ENCODE results near the gene IPPK. TPM values are rescaled to one million over a fixed set of nuclear protein-coding genes. Genes with fewer than 3 reads are reported as not detected.

IPPK gene
- total RNA-seq, 1 donor from 2014 or later, result 15.4 TPM

DNA sequence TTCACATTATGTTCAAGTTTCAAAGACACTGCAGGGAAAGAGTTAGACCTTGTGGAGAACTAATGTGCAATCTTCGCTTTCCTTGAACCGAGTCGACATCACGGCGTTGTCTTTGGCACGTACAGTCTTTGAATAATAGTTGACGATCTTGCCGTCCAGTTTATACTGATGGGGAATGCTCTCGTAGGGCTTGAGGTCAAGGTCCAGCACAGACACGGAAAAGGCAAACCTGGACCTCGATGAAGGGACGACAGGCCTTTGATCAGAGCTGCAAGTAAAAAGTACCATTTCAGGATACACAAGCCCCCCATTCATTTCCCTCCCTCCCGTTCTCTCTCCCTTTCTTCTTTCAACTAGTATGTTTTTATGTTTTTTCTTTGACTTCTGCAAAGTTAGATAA, 54.1 kb downstream of the IPPK start:
- DNase-seq (ENCODE audit: low read depth in 2 of 2), result no peak

DNA sequence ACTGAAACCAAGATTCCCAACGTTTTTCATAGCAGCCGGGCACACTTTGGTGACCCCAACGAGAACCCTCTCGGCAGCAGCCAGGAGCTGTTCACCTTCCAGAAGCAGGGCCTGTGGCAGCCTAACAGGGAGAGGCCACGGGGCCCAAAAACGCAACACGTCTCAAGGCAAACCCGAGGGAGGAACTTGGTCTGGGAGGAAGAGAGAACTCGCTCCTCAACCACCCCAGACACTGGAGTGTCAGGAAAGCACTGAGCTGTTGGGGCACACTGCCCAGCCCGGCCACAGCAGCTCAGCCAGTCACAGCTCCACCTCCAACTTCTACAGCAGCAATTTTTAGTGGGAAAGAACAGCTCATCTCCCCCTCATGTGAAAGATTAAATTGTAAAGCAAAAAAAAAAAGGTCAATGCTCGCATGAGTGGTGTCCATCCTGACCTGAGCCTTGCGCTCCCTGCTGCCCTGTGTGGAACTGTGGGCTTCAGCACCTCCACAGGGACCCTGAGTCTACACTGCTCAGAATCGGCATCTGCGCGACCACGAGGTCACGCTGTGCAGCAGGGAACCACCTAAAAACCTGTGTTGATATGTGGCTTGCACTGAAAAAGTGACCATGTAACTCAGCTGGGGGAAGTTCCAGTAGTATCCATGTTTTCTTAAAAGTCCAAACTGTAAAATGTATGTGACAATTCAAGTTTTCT, 55.0 kb downstream of the IPPK start:
- DNase-seq (ENCODE audit: low read depth in 2 of 2), result no peak

DNA sequence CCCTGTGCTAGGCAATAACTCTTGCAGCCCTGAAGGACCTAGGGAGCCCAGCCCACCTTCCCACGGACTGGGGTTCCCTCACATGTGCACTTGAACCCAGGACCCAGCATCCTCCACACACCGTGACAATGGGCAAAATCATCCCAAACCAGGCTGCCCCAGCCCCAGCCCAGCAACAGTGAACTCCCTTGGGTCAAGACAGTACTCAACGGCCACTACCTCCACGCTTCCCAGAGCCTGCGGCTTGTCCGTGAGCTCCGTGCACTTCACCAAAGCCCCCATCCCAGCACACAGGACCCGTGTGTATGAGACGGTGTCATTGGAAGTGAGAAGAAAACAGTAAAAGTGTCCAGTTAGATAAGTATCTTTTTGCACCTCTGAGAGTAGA, 55.8 kb downstream of the IPPK start:
- no peak for DNase-seq (ENCODE audit: low read depth in 2 of 2)

DNA sequence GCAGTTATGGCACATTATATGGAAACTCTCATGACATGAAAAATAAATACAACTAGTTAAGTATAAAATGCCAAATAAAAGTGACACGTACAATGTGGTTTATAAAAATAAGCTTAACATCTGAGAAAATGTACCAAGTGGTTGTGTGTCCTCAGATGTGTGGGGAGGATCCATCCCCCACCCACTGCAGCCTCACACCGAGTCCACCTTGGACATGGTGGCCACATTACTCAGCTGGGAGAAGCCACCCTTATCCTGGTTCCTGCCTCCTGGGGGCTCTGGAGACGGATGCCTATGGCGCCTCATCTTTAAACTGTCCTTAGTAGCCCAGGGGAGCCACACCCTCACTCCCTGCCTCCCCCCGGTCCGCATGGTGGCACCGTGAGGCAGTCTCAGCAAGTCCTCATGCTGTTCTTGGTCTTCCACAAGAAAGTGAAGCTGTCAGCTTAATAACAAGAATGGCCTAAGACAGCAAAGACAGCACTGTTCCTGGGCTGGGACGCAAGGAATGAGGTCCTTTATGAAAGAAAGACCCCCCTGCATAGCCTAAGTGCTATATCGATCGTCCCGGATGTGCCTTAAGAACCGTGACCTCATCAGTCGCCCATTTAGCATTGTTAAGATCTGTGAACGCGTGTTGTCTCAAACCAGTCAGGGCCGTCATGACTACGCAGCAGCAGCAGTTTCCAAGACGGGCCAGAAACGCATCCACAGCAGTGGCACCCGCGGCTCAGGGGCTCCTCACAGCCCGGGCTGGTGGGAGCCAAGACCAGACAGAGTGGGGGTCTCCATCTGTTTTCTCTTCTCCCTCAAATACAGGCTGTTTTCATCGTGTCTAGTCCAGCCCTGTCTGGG, 56.4 kb downstream of the IPPK start:
- DNase-seq (ENCODE audit: low read depth in 2 of 2), result no peak

DNA sequence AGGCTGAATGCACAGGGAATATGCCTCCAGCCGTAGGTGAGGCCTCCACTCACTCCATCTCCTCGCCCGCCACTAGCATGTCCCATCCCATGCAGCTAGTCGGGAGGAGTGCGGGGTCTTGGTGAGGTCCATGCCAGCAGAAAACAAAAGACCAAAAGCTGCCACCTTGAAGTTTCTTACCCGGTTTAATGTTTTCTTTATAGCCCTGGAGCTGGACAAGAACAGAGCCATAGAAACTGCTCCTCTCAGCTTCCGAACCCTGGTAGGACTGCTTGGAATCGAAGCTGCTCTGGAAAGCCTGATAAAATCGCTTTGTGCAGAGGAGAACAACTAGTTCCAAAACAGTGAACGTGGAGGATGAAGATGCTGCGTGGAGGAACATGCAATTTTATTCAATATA, 57.1 kb downstream of the IPPK start:
- no peak for DNase-seq (ENCODE audit: low read depth in 2 of 2)

DNA sequence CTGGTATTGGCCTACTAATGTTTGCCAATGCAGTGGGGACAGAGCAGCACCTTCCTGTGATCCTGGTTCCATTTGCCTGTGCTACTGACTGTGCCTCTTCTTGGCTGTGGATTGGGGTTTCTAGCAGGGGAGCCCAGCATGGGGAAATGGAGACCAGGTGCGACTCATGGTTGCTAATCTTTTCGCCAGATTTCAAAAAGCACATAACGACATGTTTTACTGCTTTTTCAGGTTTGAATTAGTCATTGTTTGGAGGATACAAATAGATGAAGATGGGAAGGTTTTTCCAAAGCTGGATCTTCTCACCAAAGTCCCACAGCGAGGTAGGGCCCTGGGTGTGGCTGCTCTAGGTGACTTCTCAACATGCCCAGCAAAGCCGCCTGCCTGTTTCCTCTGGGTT, 57.6 kb downstream of the IPPK start:
- DNase-seq (ENCODE audit: low read depth in 2 of 2), result no peak

DNA sequence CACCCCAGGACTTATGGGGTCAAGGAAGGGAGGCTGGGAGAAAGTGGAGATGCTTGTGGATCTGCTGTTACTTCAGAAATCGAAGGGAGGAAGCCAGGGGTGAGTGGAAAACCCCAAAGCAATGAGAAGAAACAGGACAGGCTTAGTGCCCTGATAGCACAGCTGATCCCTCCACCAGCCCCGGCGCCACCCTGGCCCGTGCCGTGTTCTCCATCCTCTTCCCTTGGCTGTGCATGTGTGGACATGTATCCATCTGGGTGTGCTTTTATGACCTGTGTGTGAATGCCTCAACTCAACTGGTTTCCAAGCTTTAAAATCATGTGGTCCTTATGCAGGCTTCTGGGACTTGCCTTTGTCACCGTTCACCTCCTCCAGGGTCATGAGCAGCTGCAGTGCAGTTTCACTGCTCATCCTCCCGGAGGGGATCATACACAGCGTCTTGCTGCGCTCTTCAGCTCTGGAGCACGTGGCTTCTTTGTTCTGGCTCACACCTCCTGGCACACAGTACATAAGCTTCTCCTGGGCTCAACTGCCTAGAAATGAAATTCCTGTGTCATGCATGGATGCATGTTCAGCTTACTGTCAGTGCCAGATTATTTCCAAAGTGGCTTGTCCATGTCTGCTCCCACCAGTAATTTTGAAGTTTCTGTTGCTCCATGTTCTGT, 58.2 kb downstream of the IPPK start:
- DNase-seq (ENCODE audit: low read depth in 2 of 2), result no peak

DNA sequence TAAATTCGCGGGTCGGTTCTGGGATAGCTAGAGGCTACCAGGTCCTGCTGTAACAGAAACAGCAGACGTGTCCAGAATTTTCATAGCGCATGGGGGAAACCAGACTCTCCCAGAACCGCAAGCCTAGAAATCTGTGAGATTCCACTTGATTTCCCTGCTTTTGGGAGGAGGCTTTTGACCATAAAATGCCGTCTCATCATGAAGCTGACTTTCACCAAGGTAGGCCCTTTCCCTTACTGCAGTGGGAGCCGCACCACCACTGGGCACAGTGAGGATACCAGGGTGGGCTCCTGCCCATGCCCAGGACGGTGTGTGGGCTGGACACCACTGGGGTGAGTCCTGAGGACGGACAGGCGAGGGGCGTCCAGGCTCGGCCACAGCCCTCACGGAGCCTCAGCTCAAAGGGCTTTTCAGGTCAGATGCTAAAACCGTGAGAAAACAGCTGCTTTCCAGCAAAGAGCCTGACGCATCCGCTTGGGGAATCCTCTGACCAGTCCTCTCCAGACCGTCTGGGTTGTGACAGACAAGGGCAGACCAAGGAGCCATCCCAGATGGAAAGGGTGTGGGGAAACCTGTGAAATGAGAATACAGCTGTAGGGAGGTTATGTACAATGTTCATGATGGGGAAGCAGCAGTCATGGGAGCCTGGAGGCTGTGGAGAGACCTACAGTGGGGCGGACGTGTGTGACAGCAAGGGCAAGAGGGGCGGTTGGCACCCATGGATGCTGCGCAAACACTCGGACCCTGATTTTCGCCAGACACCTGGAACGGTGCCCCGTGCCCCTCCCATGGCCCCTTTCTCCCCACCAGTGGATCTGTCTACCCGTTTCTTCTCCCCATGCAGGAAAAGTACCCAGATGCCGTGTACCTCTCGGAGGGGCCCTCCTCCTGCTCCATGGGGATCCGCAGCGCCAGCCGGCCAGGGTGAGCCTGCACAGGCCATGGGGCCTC, 59.2 kb downstream of the IPPK start:
- DNase-seq (ENCODE audit: low read depth in 2 of 2), result no peak

DNA sequence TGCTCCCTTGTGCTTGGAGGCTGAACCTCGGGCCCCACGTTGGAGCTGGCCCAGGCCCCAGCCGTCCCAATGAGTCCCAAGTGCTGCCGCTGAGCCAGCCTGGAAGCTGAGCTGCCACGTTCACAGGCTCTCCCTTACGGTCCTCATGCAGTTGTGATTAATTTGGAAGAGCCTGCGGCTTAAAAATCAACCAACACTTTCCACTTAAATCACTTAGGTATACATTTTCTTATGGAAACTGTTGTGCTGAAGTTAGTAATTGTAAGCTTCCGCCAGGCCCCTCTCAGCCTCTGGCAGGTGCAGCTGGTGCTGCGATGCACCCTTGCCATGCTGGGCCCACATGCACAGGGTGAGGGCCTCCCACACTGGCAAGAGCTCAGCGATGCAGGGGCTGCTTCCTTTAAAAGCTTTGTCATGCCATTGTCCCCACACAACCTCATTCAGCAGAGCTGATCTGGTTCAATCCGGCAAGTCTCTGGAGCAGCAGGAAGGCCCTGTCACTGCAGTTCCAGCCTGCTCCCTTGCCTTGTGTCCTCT, 61.0 kb downstream of the IPPK start:
- DNase-seq (ENCODE audit: low read depth in 2 of 2), result no peak

DNA sequence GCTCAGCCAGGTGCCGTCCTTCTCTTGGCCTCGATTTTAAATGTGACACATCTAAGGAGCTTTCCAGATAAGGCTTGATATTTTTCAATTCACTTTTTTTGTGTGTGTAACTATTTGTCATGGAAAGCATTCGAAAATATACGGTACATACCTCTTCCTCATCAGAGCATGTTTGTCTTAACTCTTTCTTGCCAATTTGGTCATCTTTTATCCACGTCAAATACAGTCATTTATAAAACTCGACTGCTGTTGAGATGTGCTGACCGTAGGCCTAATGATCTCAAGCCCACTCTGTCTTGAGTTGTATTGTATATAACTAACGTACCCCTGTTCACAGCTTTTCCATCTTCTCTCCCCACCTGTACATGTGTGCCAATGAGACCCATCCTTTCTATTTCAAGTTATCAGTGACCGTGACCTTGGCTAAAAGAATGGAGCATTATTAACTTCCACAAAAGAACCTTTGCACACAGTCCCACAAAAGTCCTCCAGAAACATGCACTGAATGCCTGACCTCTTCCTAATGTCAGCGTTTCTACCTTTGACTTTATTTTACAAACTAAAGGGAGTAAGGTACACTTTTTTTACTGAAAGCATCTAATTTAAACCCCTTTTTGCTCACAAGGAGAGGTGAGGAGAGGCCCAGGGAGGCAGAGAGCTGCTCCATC, 61.6 kb downstream of the IPPK start:
- no peak for DNase-seq (ENCODE audit: low read depth in 2 of 2)

DNA sequence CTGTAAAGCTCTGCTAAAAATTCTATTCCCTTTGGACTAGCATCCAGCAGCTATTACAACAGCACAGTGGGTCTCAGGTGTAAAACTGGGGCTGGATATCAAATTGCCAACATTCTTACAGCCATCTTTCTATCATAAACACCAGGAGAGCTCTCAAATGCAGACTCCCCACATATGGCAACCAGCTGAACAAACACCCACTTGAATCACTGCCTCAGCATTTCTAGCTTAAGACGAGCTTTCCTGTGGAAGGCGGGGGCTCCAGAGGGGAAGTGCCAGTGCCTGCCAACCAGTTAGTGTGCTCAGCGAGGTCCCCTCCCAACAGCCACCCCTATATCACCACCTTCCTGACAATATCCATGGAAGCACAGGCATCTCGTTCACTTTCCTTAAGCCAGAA, 62.2 kb downstream of the IPPK start:
- peak in 1 of 2 donors; percentile 68 for DNase-seq (ENCODE audit: low read depth in 2 of 2)

DNA sequence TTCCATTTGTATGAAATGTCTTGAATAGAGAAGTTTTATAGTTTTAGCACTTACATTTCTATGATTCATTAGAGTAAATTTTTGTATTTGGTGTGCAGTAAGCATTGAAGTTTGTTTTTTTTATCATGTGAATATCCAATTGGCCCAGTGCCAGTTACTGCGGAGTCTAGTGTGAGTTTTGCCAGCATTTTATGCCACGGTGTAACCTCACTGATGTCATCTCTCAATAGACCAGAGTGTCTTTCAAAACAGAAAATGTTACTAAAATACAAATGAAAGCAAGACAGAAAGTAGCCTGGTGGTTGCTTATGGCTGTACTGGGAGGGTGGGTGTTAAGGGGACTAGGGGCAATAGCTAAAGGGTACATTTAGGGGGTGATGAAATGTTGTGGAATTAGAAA, 62.8 kb downstream of the IPPK start:
- peak; percentile 76 to 81 for DNase-seq (ENCODE audit: low read depth in 2 of 2)

DNA sequence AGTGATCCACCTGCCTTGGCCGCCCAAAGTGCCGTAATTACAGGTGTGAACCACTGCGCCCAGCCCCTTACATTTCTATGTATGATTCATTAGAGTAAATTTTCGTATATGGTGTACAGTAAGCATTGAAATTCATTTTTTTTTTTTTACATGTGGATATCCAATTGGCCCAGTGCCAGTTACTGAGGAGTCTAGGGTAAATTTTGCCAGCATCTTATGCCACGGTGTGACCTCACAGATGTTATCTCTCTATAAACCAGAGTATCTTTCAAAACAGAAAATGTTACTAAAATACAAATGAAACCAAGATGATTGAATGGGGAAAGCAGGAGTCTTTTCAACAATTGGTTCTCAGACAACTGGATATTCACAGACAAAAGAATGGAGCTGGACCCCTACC, 64.7 kb downstream of the IPPK start:
- no peak for DNase-seq (ENCODE audit: low read depth in 2 of 2)

DNA sequence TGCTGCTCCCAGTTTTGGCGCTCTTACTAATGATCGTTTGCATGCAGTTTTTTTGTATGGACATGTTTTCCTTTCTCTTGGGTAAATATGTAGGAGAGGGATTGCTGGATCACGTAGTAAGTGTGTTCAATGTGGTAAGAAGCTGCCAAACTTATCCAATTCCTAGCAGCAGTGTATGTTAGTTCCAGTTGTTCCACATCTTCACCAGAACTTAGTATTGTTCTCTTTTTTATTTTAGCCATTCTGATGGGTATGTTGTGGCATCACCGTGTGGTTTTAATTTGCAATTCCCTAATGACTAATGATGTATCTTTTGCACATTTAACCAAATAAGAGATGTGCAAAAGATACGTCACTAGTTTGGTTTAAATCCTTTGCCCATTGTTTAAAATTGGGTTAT, 65.9 kb downstream of the IPPK start:
- DNase-seq (ENCODE audit: low read depth in 2 of 2), result no peak

DNA sequence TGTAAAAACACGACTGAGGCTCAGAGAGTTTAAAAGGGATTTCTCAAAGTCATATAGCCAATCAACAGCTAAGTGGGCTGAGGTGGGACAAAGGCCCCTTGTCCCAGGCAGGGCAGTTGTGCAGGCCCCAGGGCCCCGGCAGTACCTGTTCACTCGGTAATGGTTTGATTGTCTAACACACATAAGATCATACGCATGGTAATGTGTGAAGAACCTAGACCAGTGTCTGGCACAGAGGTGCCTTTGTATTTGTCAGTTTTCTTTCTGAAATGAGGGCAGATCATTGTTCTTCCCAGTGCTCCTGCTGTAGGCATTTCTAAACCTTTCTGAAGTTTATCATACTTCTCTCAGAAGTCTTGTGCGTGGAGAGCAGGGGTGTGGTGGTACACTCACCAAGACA, 66.8 kb downstream of the IPPK start:
- no peak for DNase-seq (ENCODE audit: low read depth in 2 of 2)

DNA sequence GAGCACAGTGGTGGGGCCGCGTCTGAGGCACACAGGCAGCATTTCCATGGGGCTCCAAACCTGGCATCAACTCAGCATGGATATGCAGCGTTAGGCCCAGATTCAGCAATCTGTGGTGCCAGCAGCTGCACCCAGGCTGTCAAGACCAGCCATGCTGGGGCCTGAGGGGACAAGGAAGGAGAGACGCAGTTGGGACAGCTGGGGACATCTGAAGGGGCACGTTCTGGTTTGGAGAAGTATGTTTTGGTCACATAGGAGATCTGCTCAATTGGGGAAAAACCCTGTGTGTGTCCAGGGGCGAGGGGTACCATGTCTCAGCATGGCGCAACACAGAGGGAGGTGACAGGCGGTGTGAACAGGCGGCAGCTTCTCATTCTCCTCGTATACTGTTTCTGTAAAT, 67.5 kb downstream of the IPPK start:
- DNase-seq (ENCODE audit: low read depth in 2 of 2), result no peak

DNA sequence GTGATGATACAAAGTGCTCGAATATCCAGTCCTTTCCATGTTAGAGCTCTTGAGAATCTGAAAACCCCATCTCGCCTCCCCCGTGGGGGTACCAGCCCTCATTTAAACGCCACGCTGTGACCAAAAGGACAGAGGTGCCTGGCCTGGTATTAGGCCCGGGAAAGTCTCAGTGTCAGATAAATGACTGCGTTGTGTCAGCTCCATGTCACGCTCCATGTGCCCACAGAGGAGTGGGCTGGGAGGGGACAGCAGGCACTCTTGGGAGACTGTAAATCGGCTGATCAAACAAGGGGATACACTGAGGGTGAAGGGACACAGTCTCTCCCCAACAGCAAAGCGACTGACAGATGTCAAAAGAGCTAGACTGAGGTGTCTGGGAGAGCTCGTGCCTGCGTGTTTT, 68.5 kb downstream of the IPPK start:
- no peak for DNase-seq (ENCODE audit: low read depth in 2 of 2)

DNA sequence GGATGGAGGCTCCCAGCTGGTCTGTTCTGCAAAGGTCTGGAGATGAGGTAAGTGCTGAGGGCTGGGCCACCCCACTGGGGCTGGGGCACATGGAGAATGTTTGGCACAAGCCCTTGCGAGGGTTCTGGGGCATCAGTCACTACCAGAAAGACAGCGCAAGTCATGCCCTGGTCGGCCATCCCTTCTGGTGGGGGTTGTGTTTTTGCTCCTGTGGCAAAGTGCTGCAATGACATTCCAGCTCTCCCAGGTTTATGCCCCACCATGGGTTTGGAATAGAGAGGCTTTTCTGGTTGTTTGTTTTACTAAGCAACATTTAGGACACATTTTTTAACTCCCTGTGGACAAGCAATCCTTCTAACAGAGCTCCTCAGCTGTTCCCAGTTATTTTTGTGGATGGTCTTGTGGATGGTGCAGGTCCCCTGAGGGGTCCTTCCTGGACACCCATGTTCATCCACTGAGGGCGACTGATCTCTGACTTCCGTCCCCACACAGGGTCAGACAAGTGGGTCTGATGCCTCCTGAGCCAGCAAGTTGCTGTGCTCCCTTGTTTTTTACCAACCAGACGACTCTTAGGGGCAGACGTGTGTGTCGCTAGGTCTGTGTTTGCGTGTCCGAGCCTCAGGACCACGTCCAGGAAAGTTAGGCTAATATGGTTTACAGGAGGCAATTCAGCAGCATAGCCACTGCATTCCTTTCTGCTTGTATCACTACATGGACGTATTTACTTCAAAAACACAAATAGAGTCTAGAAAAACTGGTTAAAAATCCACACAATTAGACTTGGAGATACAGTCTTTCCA, 69.3 kb downstream of the IPPK start:
- peak; percentile 34 to 48 for DNase-seq (ENCODE audit: low read depth in 2 of 2)

DNA sequence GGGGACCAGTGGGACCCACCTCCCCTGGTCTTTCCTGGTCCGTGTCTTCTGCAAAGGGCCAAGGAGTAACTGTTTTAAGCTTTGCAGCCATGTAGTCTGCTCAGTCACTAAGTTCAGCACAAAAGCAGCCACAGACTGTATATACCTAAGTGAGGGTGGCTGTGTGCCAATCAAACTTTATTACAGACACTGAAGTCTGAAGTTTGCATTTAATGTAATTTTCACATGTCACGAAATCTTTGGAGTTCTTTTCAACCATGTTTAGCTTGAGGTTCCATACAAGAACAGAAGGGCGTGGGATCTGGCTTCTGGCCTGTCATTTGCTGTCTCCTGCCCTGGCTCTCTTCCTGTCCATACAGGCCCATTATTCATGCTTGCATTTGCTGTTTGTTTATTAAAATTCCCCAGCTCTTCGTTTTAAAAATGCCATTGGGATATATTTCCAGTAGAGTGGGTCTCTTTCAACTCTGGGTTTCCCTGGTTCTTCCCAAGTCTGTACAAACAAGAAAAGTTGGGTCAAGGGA, 69.9 kb downstream of the IPPK start:
- DNase-seq (ENCODE audit: low read depth in 2 of 2), result peak in 1 of 2 donors; percentile 8

DNA sequence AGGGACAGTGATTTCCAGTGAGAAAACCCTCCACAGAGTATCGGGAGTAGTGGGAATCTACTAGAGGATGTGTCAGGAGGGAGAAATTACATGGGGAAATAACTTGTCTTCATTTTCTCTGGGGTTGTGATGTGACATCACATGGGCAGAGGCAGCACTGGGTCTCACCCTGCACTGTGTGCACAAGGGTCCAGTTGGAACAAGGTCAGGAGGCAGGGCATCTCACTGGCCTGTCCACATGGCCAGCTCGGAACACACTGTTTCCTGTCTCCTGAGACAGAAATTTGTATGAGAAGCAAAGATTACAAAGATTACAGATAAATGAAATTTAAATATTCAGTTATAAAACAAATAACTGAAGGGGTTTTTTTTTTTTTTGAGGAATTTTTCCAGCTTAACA, 71.5 kb downstream of the IPPK start:
- no peak for DNase-seq (ENCODE audit: low read depth in 2 of 2)
